ENCODE data around the gene DNAI2. TPM values are rescaled to one million over a fixed set of nuclear protein-coding genes. Genes with fewer than 3 reads are reported as not detected.

DNAI2 gene
- total RNA-seq, 1 donor from 2014 or later: not detected

DNA sequence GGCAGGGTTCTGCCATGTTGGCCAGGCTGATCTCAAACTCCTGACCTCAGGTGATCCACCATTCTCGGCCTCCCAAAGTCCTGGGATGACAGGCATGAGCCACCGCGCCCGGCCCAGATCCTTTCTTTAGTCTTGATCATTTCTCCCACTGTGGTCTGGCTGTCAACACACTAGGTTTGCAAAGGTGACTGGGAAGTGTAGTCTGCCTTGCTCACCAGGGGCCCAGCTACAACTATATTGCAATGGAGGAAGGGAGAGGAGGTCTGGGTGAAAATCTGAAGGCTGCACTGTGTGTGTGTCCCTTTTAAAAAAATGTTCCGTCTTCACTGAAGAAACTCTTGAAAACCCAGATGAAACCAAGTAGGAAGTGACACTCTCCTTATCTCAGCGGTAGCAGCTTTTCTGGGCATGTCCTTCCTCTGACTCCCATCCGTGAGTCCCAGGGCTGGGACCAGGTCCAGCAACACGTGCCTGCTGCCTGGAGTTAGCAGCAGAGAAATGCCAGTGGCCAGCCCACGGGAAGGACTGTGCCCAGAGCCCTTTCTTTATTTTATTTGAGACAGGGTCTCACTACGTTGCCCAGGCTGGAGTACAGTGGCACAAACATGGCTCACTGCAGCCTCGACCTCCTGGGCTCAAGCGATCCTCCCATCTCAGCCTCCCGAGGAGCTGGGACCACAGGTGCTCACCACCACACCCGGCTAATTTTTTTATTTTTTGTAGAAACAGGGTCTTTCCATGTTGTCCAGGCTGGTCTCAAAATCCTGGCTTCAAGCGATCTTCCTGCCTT is 34.1 kb downstream of the DNAI2 start:
- H3K36me3 Mint-ChIP-seq (ENCODE audit: unreplicated experiment): peaks cover 8% of the 10 kb centered on the region
- H3K27ac Mint-ChIP-seq (ENCODE audit: unreplicated experiment): no peak overlapping the region
- no peak overlapping the region for H3K4me3 Mint-ChIP-seq (ENCODE audit: unreplicated experiment)
- TF ChIP-seq CTCF (IDR thresholded peaks at IDR 0.05; ENCODE audit: partially characterized antibody, unreplicated experiment): no peak
- H3K27me3 Mint-ChIP-seq (ENCODE audit: unreplicated experiment): peaks cover 8% of the 10 kb centered on the region
- peaks cover 2% of the 10 kb centered on the region for H3K9me3 Mint-ChIP-seq (ENCODE audit: unreplicated experiment)
- peaks cover 2% of the 10 kb centered on the region for H3K4me1 Mint-ChIP-seq (ENCODE audit: low read depth, unreplicated experiment)
- DNase-seq: no peak

- Mint-ChIP-seq H3K9me3 (ENCODE audit: unreplicated experiment) (peaks cover 4% of the 10 kb centered on the region), H3K36me3 (ENCODE audit: unreplicated experiment) (peaks cover 13% of the 10 kb centered on the region), H3K27me3 (ENCODE audit: unreplicated experiment) (peaks cover 8% of the 10 kb centered on the region), H3K27ac (ENCODE audit: unreplicated experiment) (no peak overlapping the region), H3K4me1 (ENCODE audit: low read depth, unreplicated experiment) (peaks cover 2% of the 10 kb centered on the region), H3K4me3 (ENCODE audit: unreplicated experiment) (no peak overlapping the region)
- TF ChIP-seq CTCF (IDR thresholded peaks at IDR 0.05; ENCODE audit: partially characterized antibody, unreplicated experiment): no peak
- DNase-seq: no peak
These were observed 35.9 kb downstream of the DNAI2 start for GRCh38 chr17:74309902-74310301.

DNA sequence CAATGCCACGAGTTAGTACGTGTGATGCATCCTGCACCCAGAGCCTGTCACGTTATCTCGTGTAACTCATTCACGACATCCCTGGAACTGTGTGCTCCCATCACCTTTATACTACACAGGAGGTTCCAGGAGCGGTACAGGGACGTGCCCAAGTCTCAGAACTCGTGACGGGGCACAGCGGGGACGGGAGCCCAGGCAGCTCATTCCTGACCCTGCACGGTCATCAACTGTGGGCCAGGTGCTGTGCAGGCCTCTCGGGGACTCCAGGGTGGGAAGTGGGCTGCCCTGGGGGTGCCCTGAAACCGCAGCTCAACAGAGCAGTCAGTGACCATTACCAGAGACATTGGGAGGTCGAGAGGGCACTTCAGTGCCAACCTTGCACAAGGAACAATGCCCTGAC is 40.8 kb downstream of the DNAI2 start:
- Mint-ChIP-seq H3K36me3 (ENCODE audit: unreplicated experiment) (peaks cover 13% of the 10 kb centered on the region), H3K9me3 (ENCODE audit: unreplicated experiment) (peaks cover 4% of the 10 kb centered on the region), H3K4me3 (ENCODE audit: unreplicated experiment) (no peak overlapping the region), H3K4me1 (ENCODE audit: low read depth, unreplicated experiment) (peaks cover 9% of the 10 kb centered on the region), H3K27me3 (ENCODE audit: unreplicated experiment) (peaks cover 14% of the 10 kb centered on the region), H3K27ac (ENCODE audit: unreplicated experiment) (no peak overlapping the region)
- no peak for DNase-seq
- no peak for TF ChIP-seq CTCF (IDR thresholded peaks at IDR 0.05; ENCODE audit: partially characterized antibody, unreplicated experiment)

DNA sequence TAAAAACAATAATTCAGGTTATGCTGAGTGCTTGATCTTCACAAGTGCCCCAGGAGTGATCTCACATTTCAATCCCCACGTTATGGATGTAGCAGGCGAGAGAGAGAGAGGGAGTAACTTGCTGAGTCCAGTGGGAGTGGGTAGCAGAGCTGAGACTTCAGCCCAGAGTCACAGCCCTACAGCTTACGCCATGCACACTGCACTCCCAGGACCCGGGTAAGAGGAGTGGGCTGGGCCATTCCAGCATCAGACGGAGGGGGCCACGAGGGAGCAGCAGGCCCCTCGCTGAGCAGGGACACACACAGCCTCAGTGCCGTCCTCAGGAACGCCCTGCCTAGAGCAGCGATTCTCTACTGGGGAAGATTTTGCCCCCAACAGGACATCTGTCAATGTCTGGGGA is 42.2 kb downstream of the DNAI2 start:
- Mint-ChIP-seq H3K36me3 (ENCODE audit: unreplicated experiment) (peaks cover 13% of the 10 kb centered on the region), H3K9me3 (ENCODE audit: unreplicated experiment) (peaks cover 5% of the 10 kb centered on the region), H3K4me1 (ENCODE audit: low read depth, unreplicated experiment) (peaks cover 9% of the 10 kb centered on the region), H3K27me3 (ENCODE audit: unreplicated experiment) (peaks cover 12% of the 10 kb centered on the region), H3K4me3 (ENCODE audit: unreplicated experiment) (no peak overlapping the region), H3K27ac (ENCODE audit: unreplicated experiment) (peak overlapping the region; percentile 57)
- DNase-seq: no peak
- no peak for TF ChIP-seq CTCF (IDR thresholded peaks at IDR 0.05; ENCODE audit: partially characterized antibody, unreplicated experiment)

DNA sequence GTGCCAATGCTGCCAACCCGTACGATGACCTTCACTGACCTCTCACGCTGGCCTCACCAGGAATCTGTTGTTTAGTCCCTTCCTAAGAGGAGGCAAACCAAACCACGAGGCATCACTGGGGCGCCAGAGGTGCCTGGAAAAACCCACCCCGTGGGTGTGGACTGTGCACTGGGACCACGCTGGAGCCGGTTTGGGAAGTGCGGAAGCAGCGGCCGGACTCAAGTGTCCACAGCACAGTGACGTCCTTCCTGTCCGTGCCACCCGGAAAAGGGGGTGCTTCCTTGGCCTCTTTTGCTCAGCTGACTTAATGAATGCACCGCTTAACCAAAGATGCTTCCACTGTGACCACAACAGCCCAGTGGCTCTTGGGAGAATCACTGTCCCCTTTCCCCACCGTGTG is 43.0 kb downstream of the DNAI2 start:
- Mint-ChIP-seq H3K27ac (ENCODE audit: unreplicated experiment) (no peak overlapping the region), H3K36me3 (ENCODE audit: unreplicated experiment) (peaks cover 13% of the 10 kb centered on the region), H3K9me3 (ENCODE audit: unreplicated experiment) (peaks cover 6% of the 10 kb centered on the region), H3K27me3 (ENCODE audit: unreplicated experiment) (peaks cover 10% of the 10 kb centered on the region), H3K4me3 (ENCODE audit: unreplicated experiment) (no peak overlapping the region), H3K4me1 (ENCODE audit: low read depth, unreplicated experiment) (peaks cover 9% of the 10 kb centered on the region)
- no peak for TF ChIP-seq CTCF (IDR thresholded peaks at IDR 0.05; ENCODE audit: partially characterized antibody, unreplicated experiment)
- no peak for DNase-seq

Measured in glutamatergic neuron (in vitro differentiated cells).